Measurements from ENCODE around the gene CCL11. TPM values are rescaled to one million over a fixed set of nuclear protein-coding genes. Genes with fewer than 3 reads are reported as not detected.

Gene CCL11
- total and polyA plus RNA-seq, 11 donors: 0.23 to 43.1 (median 2.4) TPM

- intact Hi-C loops (cut with DNase I): loop anchor here in 8 of 10 donors (2.0 to 10.0 kb wide), 6 partner anchors 46 to 104 kb away; partner anchors contain the start of genes CCL1 (in 3 of the 8) and CCL13 (in 2 of the 8)
- peaks cover 4 to 70% (median 35%) of the 10 kb centered on the region in 12 donors for H3K4me1 ChIP-seq
- no peak overlapping the region for H3K27ac ChIP-seq
- no peaks in the 10 kb centered on the region for H3K36me3 ChIP-seq
- WGBS, 4 donors: 90 to 97% (median 93%) methylated on average over 4 of the region's 4 CpGs
- H3K9me3 ChIP-seq: no peaks in the 10 kb centered on the region
- H3K4me3 ChIP-seq: no peak overlapping the region
- TF ChIP-seq CTCF (IDR thresholded peaks at IDR 0.05) (no peak), POLR2A (IDR thresholded peaks at IDR 0.05) (no peak)
- no peaks in the 10 kb centered on the region for H3K27me3 ChIP-seq
- ATAC-seq: no peak
- no peak for DNase-seq
These were observed 19.5 kb downstream of the CCL11 start for GRCh38 chr17:34305061-34305460.

GRCh38 chr17:34305606-34306005 is 20.1 kb downstream of the CCL11 start:
- TF ChIP-seq CTCF (IDR thresholded peaks at IDR 0.05) (no peak), POLR2A (IDR thresholded peaks at IDR 0.05) (no peak)
- Histone ChIP-seq H3K27me3 (no peaks in the 10 kb centered on the region), H3K27ac (no peak overlapping the region), H3K9me3 (no peaks in the 10 kb centered on the region), H3K4me1 (peaks cover 4 to 65% (median 30%) of the 10 kb centered on the region in 12 donors), H3K36me3 (no peaks in the 10 kb centered on the region), H3K4me3 (no peak overlapping the region)
- intact Hi-C loops (cut with DNase I): loop anchor here (1.0 to 10.0 kb wide), 10 partner anchors 47 to 105 kb away; partner anchors contain the start of genes CCL1 (in 3 of the 10) and CCL13 (in 2 of the 10)
- DNase-seq: no peak
- no peak for ATAC-seq

GRCh38 chr17:34306466-34306865 is 20.9 kb downstream of the CCL11 start:
- Histone ChIP-seq H3K27me3 (no peaks in the 10 kb centered on the region), H3K4me1 (peaks cover 0 to 56% (median 21%) of the 10 kb centered on the region in 12 donors), H3K9me3 (no peaks in the 10 kb centered on the region), H3K27ac (peak overlapping the region in 5 of 12 donors; percentile 10 to 72 (median 25)), H3K36me3 (no peaks in the 10 kb centered on the region), H3K4me3 (no peak overlapping the region)
- ATAC-seq (peak in 3 of 4 donors; percentile 82 to 89 (median 86)), DNase-seq (no peak)
- 62 to 83% (median 67%) methylated on average over 3 of the region's 3 CpGs for WGBS, 4 donors
- intact Hi-C loops (cut with DNase I): loop anchor here (1.0 to 10.0 kb wide), 9 partner anchors 51 to 106 kb away; partner anchors contain the start of genes CCL1 (in 3 of the 10) and CCL13 (in 2 of the 10)
- no peak for TF ChIP-seq POLR2A (IDR thresholded peaks at IDR 0.05)
- TF ChIP-seq CTCF (IDR thresholded peaks at IDR 0.05): peak in 11 of 12 donors; percentile 37 to 67 (median 55)

- TF ChIP-seq CTCF (IDR thresholded peaks at IDR 0.05) (no peak), POLR2A (IDR thresholded peaks at IDR 0.05) (no peak)
- intact Hi-C loops (cut with DNase I): loop anchor here in 9 of 10 donors (2.0 to 10.0 kb wide), 7 partner anchors 50 to 106 kb away; partner anchors contain the start of genes CCL1 (in 3 of the 9) and CCL13 (in 2 of the 9)
- Histone ChIP-seq H3K9me3 (no peaks in the 10 kb centered on the region), H3K4me3 (no peak overlapping the region), H3K4me1 (peaks cover 0 to 50% (median 18%) of the 10 kb centered on the region in 12 donors), H3K27ac (peak overlapping the region in 8 of 12 donors; percentile 1 to 72 (median 18)), H3K36me3 (no peaks in the 10 kb centered on the region), H3K27me3 (no peaks in the 10 kb centered on the region)
- ATAC-seq (peak in 2 of 4 donors; percentile 34 to 38), DNase-seq (peak in 1 of 5 donors; percentile 55)
- 26 to 42% (median 36%) methylated on average over 3 of the region's 3 CpGs for WGBS, 4 donors
These were observed 21.6 kb downstream of the CCL11 start for GRCh38 chr17:34307110-34307509.
